Activated naive CD8-positive, alpha-beta T cell treated with anti-CD3 and anti-CD28 coated beads, Interleukin-2, amount 10 ng/mL, durations not matched to agents 7 days and 5 days (primary cell): ENCODE measurements around the gene C1orf198. TPM values are rescaled to one million over a fixed set of nuclear protein-coding genes. Genes with fewer than 3 reads are reported as not detected.

Source experiments
- total RNA-seq, 2 experiments: library from RNA; stranded (reverse); gene quantifications; one replicate each; pipeline ENCODE4 v1.2.3, GENCODE V29; 2021

The C1orf198 gene
- total RNA-seq, 2 experiments from 2014 or later: 2.8 to 3.8 TPM

Other genes with a start within 250 kb of the C1orf198 start
- gene COG2, start 226.0 kb downstream of the C1orf198 start, total RNA-seq: 10 to 100 TPM; 30.0 to 31.1 TPM
- not detected for gene AGT, start 154.4 kb downstream of the C1orf198 start, total RNA-seq
- gene CAPN9, start 121.1 kb downstream of the C1orf198 start, total RNA-seq: not detected
- 10 to 100 TPM; 37.7 to 43.7 TPM for gene TTC13, start 110.3 kb upstream of the C1orf198 start, total RNA-seq
- gene ARV1, start 110.6 kb upstream of the C1orf198 start, total RNA-seq: 10 to 100 TPM; 17.4 to 18.6 TPM
- 1 to 10 TPM; 6.7 to 7.6 TPM for gene FAM89A, start 171.7 kb upstream of the C1orf198 start, total RNA-seq